B cell (primary cell): ENCODE measurements around the gene TDRD12. TPM values are rescaled to one million over a fixed set of nuclear protein-coding genes. Genes with fewer than 3 reads are reported as not detected.
"Not testable (repeated sequence)": the region's sequence is repeated elsewhere in the genome, so short reads cannot be mapped to it uniquely, and the experiment has no call there.

Experiments used
- ATAC-seq: fragments of 200-7000 bp; cut with Tn5 transposase; one replicate; pipeline ENCODE4 v1.10.0; 2021; ENCODE audit warnings: low read depth, mild to moderate bottlenecking, moderate number of reproducible peaks, moderate library complexity
- CTCF ChIA-PET: fragments of 350-600 bp; sonication (Branson Sonifier 250); formaldehyde crosslinking; loops from one replicate; lab custom pipeline; 2021; ENCODE audit warnings: antibody characterized with exemption, inconsistent platforms; lab: Charles Lee
- POLR2A ChIA-PET: fragments of 350-600 bp; sonication (Branson Sonifier 250); formaldehyde crosslinking; loops from one replicate; lab custom pipeline; 2021; ENCODE audit warnings: antibody characterized with exemption; lab: Charles Lee
- DNase-seq: peaks from one replicate; pipeline ENCODE4 v3.0.0; 2013
- H2AFZ ChIP-seq: 2 replicates; pipeline ENCODE4 v1.6.1; 2012; ENCODE audit warnings: mild to moderate bottlenecking, low read depth, low read length; ENCODE audit not compliant: insufficient read depth, poor library complexity, severe bottlenecking
- H3K27ac ChIP-seq, 2 donors: 1 replicate in 1 of 2; 2 replicates in 1 of 2; pipeline ENCODE4 v1.5.1; 2012 to 2013; ENCODE audit warnings: low read length in 2 of 2, mild to moderate bottlenecking in 2 of 2, moderate library complexity in 1 of 2
- H3K27me3 ChIP-seq, 4 experiments: fragments of 200-600 bp in 1 of 4; sonication (generic) in 1 of 4; replicated peaks in 1 of 4; 1 replicate in 2 of 4; 2 replicates in 2 of 4; pipeline versions ENCODE4 v1.6.1 to v1.7.0; 2013 to 2016; ENCODE audit warnings: low read length in 3 of 4, mild to moderate bottlenecking in 2 of 4, mixed read lengths in 1 of 4, moderate library complexity in 1 of 4; ENCODE audit not compliant: insufficient read depth in 4 of 4, control insufficient read depth in 3 of 4; ENCODE audit errors: control extremely low read depth in 1 of 4
- H3K36me3 ChIP-seq, 2 experiments: replicated peaks in 1 of 2; 1 replicate in 1 of 2; 2 replicates in 1 of 2; pipeline versions ENCODE4 v1.6.1 to v1.7.1; 2013; ENCODE audit warnings: low read length in 1 of 2; ENCODE audit not compliant: insufficient read depth in 2 of 2, control insufficient read depth in 1 of 2; ENCODE audit errors: control extremely low read depth in 1 of 2, extremely low read depth in 1 of 2
- H3K4me1 ChIP-seq, 2 donors: fragments of 200-600 bp in 1 of 2; sonication (generic) in 1 of 2; 1 replicate in 1 of 2; 2 replicates in 1 of 2; pipeline versions ENCODE4 v1.5.1 to v1.6.1; 2013 to 2017; ENCODE audit warnings: low read length in 2 of 2; ENCODE audit not compliant: control insufficient read depth in 2 of 2, insufficient read depth in 2 of 2
- H3K4me2 ChIP-seq: replicated peaks from 2 replicates; pipeline ENCODE3; 2012; ENCODE audit warnings: mild to moderate bottlenecking, low read depth, low read length; ENCODE audit not compliant: poor library complexity, severe bottlenecking
- H3K4me3 ChIP-seq, 5 experiments: fragments of 200-600 bp in 1 of 5; sonication (generic) in 1 of 5; 1 replicate in 3 of 5; 2 replicates in 2 of 5; pipeline versions ENCODE4 v1.5.1 to v1.7.0; 2011 to 2016; ENCODE audit warnings: low read length in 4 of 5, mild to moderate bottlenecking in 4 of 5, low read depth in 2 of 5, control low read depth in 1 of 5, moderate library complexity in 1 of 5; ENCODE audit not compliant: insufficient read depth in 1 of 5; ENCODE audit errors: control extremely low read depth in 1 of 5, extremely low read depth in 1 of 5
- H3K79me2 ChIP-seq: fragments of 200-600 bp; sonication (generic); one replicate; pipeline ENCODE4 v1.6.0; 2016; ENCODE audit warnings: low read length; ENCODE audit not compliant: control insufficient read depth, insufficient read depth
- H3K9ac ChIP-seq: fragments of 200-600 bp; sonication (generic); 2 replicates; pipeline ENCODE4 v1.6.1; 2017; ENCODE audit warnings: mild to moderate bottlenecking, low read length, moderate library complexity
- H3K9me3 ChIP-seq, 3 donors: one replicate each; pipeline versions ENCODE4 v1.6.1 to v1.7.1; 2013; ENCODE audit warnings: low read length in 2 of 3; ENCODE audit not compliant: control insufficient read depth in 2 of 3, insufficient read depth in 1 of 3; ENCODE audit errors: control extremely low read depth in 1 of 3
- H4K20me1 ChIP-seq: 2 replicates; pipeline ENCODE4 v1.6.0; 2012; ENCODE audit warnings: mild to moderate bottlenecking, low read length; ENCODE audit not compliant: insufficient read depth, control insufficient read depth, poor library complexity, severe bottlenecking
- H3K27ac Mint-ChIP-seq: one replicate; pipeline ENCODE4 v1.8.0; 2021; ENCODE audit warnings: mixed read lengths
- H3K27me3 Mint-ChIP-seq: one replicate; pipeline ENCODE4 v1.8.0; 2021; ENCODE audit warnings: mixed read lengths
- H3K4me1 Mint-ChIP-seq: one replicate; pipeline ENCODE4 v1.8.0; 2021; ENCODE audit warnings: mixed read lengths
- H3K4me3 Mint-ChIP-seq: one replicate; pipeline ENCODE4 v1.8.0; 2021; ENCODE audit warnings: mixed read lengths
- H3K9me3 Mint-ChIP-seq: one replicate; pipeline ENCODE4 v1.8.0; 2022; ENCODE audit warnings: mixed read lengths; ENCODE audit not compliant: insufficient read depth
- WGBS: methylation state at CpG from one replicate; pipeline ENCODE4 v1.1.5; 2013; ENCODE audit warnings: missing lambda C conversion rate; ENCODE audit not compliant: insufficient coverage; 5-methylcytosine and 5-hydroxymethylcytosine counted together
- intact Hi-C: fragments of 100-400 bp; cut with micrococcal nuclease; formaldehyde crosslinking; loops from one replicate; pipeline ENCODE4 v1.10.0; 2022
- polyA plus RNA-seq: library from polyadenylated mRNA; depleted of rRNA; stranded (reverse); fragments of >200 nt; gene quantifications from 2 replicates; pipeline ENCODE4 v1.2.3, GENCODE V29; 2012
- total RNA-seq, 2 donors: library from RNA; stranded (reverse); fragments of 120-200 nt in 1 of 2; gene quantifications; 1 replicate in 1 of 2; 2 replicates in 1 of 2; pipeline versions ENCODE4 v1.2.3 to v1.2.4, GENCODE V29; 2013 to 2022

TDRD12 gene
- total and polyA plus RNA-seq, 2 donors (not counting 1 experiment from before 2014, with no cell fraction given) = 0.30 to 1.1 TPM

GRCh38 chr19:32695506-32695905 is 24.1 kb upstream of the TDRD12 start:
- H3K27me3 Mint-ChIP-seq, ATAC-seq, intact Hi-C loops, H3K4me2 ChIP-seq, H3K36me3 ChIP-seq, H3K27ac Mint-ChIP-seq, H3K27me3 ChIP-seq, H3K9me3 Mint-ChIP-seq, H3K4me3 ChIP-seq, DNase-seq, POLR2A ChIA-PET, H2AFZ ChIP-seq, CTCF ChIA-PET, H3K27ac ChIP-seq, H3K9ac ChIP-seq: not testable (repeated sequence)
- peaks cover 47% of the 10 kb centered on the region for H3K4me1 Mint-ChIP-seq
- peak overlapping the region; percentile 14 for H3K4me3 Mint-ChIP-seq
- Histone ChIP-seq H3K4me1 (peaks cover 19 to 31% of the 10 kb centered on the region in 2 donors), H3K9me3 (peaks cover 0 to 12% (median 0%) of the 10 kb centered on the region in 3 donors), H3K79me2 (peaks cover 42% of the 10 kb centered on the region), H4K20me1 (peaks cover 15% of the 10 kb centered on the region)
- WGBS = no CpG with 5 or more reads among the region's 6 CpGs

GRCh38 chr19:32696771-32697170 is 22.8 kb upstream of the TDRD12 start:
- CTCF ChIA-PET, H3K36me3 ChIP-seq, H3K27ac ChIP-seq, ATAC-seq, H3K9ac ChIP-seq, H2AFZ ChIP-seq, DNase-seq, H3K27me3 Mint-ChIP-seq, H3K4me2 ChIP-seq, H3K4me3 Mint-ChIP-seq, H3K9me3 Mint-ChIP-seq, H3K4me3 ChIP-seq, POLR2A ChIA-PET, H3K27me3 ChIP-seq, H3K27ac Mint-ChIP-seq, intact Hi-C loops: not testable (repeated sequence)
- Histone ChIP-seq H3K79me2 (peaks cover 31% of the 10 kb centered on the region), H3K4me1 (peaks cover 12 to 21% of the 10 kb centered on the region in 2 donors), H4K20me1 (peaks cover 11% of the 10 kb centered on the region), H3K9me3 (peaks cover 0 to 12% (median 0%) of the 10 kb centered on the region in 3 donors)
- WGBS = 95% methylated on average over 3 of the region's 3 CpGs
- H3K4me1 Mint-ChIP-seq = peaks cover 40% of the 10 kb centered on the region

- H3K27ac ChIP-seq, ATAC-seq, H3K4me1 ChIP-seq, H3K4me3 ChIP-seq, intact Hi-C loops, H3K27me3 ChIP-seq, H3K4me2 ChIP-seq, H3K27me3 Mint-ChIP-seq, POLR2A ChIA-PET, H3K9ac ChIP-seq, H3K9me3 Mint-ChIP-seq, H3K27ac Mint-ChIP-seq, DNase-seq, H2AFZ ChIP-seq, H3K4me3 Mint-ChIP-seq: not testable (repeated sequence)
- WGBS = 100% methylated on average over 6 of the region's 7 CpGs
- Histone ChIP-seq H3K79me2 (peaks cover 32% of the 10 kb centered on the region), H3K36me3 (peaks cover 0 to 10% of the 10 kb centered on the region in 2 experiments), H3K9me3 (peaks cover 2 to 32% (median 14%) of the 10 kb centered on the region in 3 donors), H4K20me1 (peaks cover 11% of the 10 kb centered on the region)
- H3K4me1 Mint-ChIP-seq = peaks cover 16% of the 10 kb centered on the region
- CTCF ChIA-PET = interaction anchor here (0.9 to 1.1 kb wide), 2 partner anchors 8 to 12 kb away, joined by 3 read pairs; partner anchors contain the start of gene NUDT19
These were observed 19.4 kb upstream of the TDRD12 start for GRCh38 chr19:32700129-32700528.
